K562 (cell line): Measurements from ENCODE around the gene CSTPP1. TPM values are rescaled to one million over a fixed set of nuclear protein-coding genes. Genes with fewer than 3 reads are reported as not detected.

ENCODE experiments used
- ARID2 ChIP-seq: fragments of 450-650 bp; IDR thresholded peaks from 2 replicates; pipeline ENCODE4 v1.6.1; 2017; ENCODE audit warnings: antibody characterized with exemption, mild to moderate bottlenecking
- BRF2 ChIP-seq: IDR thresholded peaks from 3 replicates; pipeline ENCODE4 v1.6.1; 2011; ENCODE audit warnings: borderline replicate concordance, mild to moderate bottlenecking; ENCODE audit not compliant: insufficient read length, insufficient read depth
- CTCFL ChIP-seq: IDR thresholded peaks from 2 replicates; pipeline ENCODE4 v1.6.1; 2011; ENCODE audit warnings: borderline replicate concordance, low read depth, mild to moderate bottlenecking, moderate library complexity, low read length; ENCODE audit not compliant: insufficient read depth, poor library complexity, severe bottlenecking
- EGR1 ChIP-seq: fragments of 450-650 bp; conservative IDR thresholded peaks from 2 replicates; pipeline ENCODE4 v1.6.1; 2017; ENCODE audit warnings: mild to moderate bottlenecking
- JUND ChIP-seq, 2 experiments: IDR thresholded peaks; 2 replicates in 1 of 2; 3 replicates in 1 of 2; pipeline ENCODE4 v1.6.1; 2011; ENCODE audit warnings: borderline replicate concordance in 2 of 2, low read depth in 2 of 2, low read length in 2 of 2, improper control_type of control experiment in 1 of 2, missing biosample characterization in 1 of 2, missing genetic modification characterization in 1 of 2, missing genetic modification reagents in 1 of 2
- NFYB ChIP-seq: IDR thresholded peaks from 2 replicates; pipeline ENCODE4 v1.6.1; 2011; ENCODE audit warnings: mild to moderate bottlenecking, moderate library complexity; ENCODE audit not compliant: insufficient read length; ENCODE audit errors: extremely low read depth
- RBM17 ChIP-seq: fragments of 200-400 bp; formaldehyde crosslinking; IDR thresholded peaks from 2 replicates; pipeline ENCODE4 v1.6.1; 2017; ENCODE audit warnings: low read depth, mild to moderate bottlenecking, low read length, borderline replicate concordance
- SMC3 ChIP-seq: conservative IDR thresholded peaks from 2 replicates; pipeline ENCODE4 v1.6.1; 2011; ENCODE audit warnings: low read depth, low read length, improper control_type of control experiment; ENCODE audit not compliant: insufficient read depth
- STAG1 ChIP-seq: sonication (generic); formaldehyde crosslinking; IDR thresholded peaks from 2 replicates; pipeline ENCODE4 v1.5.0; 2020; ENCODE audit warnings: missing genetic modification reagents, borderline replicate concordance
- ZBTB1 ChIP-seq: sonication (generic); formaldehyde crosslinking; IDR thresholded peaks from 2 replicates; pipeline ENCODE4 v1.8.1; 2023; ENCODE audit warnings: missing genetic modification reagents, low read depth, mild to moderate bottlenecking, borderline replicate concordance
- ZNF347 ChIP-seq: fragments of 450-650 bp; formaldehyde crosslinking; IDR thresholded peaks from 2 replicates; pipeline ENCODE4 v1.4.0; 2020; ENCODE audit warnings: low read depth, mild to moderate bottlenecking, moderate library complexity
- ZNF408 ChIP-seq: fragments of 250-450 bp; sonication (Bioruptor Pico); IDR thresholded peaks from 2 replicates; pipeline ENCODE4 v1.4.0; 2020; ENCODE audit warnings: low read depth, mild to moderate bottlenecking, moderate library complexity
- ZNF445 ChIP-seq: fragments of 250-450 bp; sonication (Bioruptor Pico); IDR thresholded peaks from 2 replicates; pipeline ENCODE4 v1.4.0; 2020; ENCODE audit warnings: low read depth, mild to moderate bottlenecking, moderate library complexity
- ZNF696 ChIP-seq: fragments of 250-450 bp; sonication (Bioruptor Pico); conservative IDR thresholded peaks from 2 replicates; pipeline ENCODE4 v1.4.0; 2020; ENCODE audit warnings: mild to moderate bottlenecking, moderate library complexity
- ZSCAN29 ChIP-seq: fragments of 450-650 bp; IDR thresholded peaks from 2 replicates; pipeline ENCODE4 v1.6.1; 2017
- polyA plus RNA-seq, 8 experiments: library from polyadenylated mRNA; depleted of rRNA in 4 of 8; stranded (reverse) in 5 of 8; unstranded in 3 of 8; fragments of >200 nt; fragmentation: Nextera tagmentation in 2 of 8; fragmentation: Illumina TruSeq in 1 of 8; extraction: Ambion mirVana in 2 of 8; extraction: Trizol in 1 of 8; gene quantifications; 2 replicates each; pipeline versions ENCODE4 v1.2.1 to v1.2.3, GENCODE V29; 2011 to 2014; ENCODE audit warnings: inconsistent platforms in 1 of 8, missing spikeins in 1 of 8
- total RNA-seq, 7 experiments: library from RNA; depleted of rRNA in 6 of 7; stranded (reverse); fragments of >200 nt in 6 of 7; fragmentation: Illumina TruSeq in 2 of 7; extraction: Trizol in 2 of 7; gene quantifications; 2 replicates each; pipeline versions ENCODE4 v1.2.1 to v1.2.3, GENCODE V29; 2011 to 2021; ENCODE audit warnings: low replicate concordance in 1 of 7
- TF ChIP-seq, protein P1 (sequence below): sonication (generic); formaldehyde crosslinking; IDR thresholded peaks from 2 replicates; pipeline ENCODE4 v1.8.0; 2022; ENCODE audit warnings: mild to moderate bottlenecking, missing genetic modification reagents
- TF ChIP-seq, protein P2 (sequence below): fragments of 250-450 bp; sonication (Bioruptor Pico); IDR thresholded peaks from 2 replicates; pipeline ENCODE4 v1.8.0; 2021; ENCODE audit warnings: moderate library complexity, mild to moderate bottlenecking, inconsistent platforms
- TF ChIP-seq, protein P3 (sequence below): fragments of 450-650 bp; conservative IDR thresholded peaks from 2 replicates; pipeline ENCODE4 v1.6.1; 2016; ENCODE audit warnings: missing genetic modification characterization, low read depth, mild to moderate bottlenecking, missing compliant biosample characterization, moderate library complexity

The CSTPP1 gene
- total and polyA plus RNA-seq, 9 of the 15 experiments (the other 6 are each of a cell fraction or from before 2014, with no cell fraction given), result 6.5 to 17.8 (median 9.2) TPM

GRCh38 chr11:46889689-46890475 is 46.7 kb upstream of the CSTPP1 start (continued):
- TF ChIP-seq EGR1 (no peak), ZBTB1 (CRISPR knock-in tag) (no peak), CTCFL (no peak), NFYB (no peak), ZSCAN29 (no peak), ZNF347 (CRISPR knock-in tag) (no peak), STAG1 (CRISPR knock-in tag) (peak; percentile 94), RBM17 (no peak), SMC3 (peak; percentile 97), ZNF408 (CRISPR knock-in tag) (no peak), BRF2 (no peak), JUND (IDR thresholded peaks at IDR 0.05; ENCODE audit: borderline replicate concordance, low read depth, low read length) (peak; percentile 54; the same call in 1 of the 2 replicates), JUND (tag; IDR thresholded peaks at IDR 0.05; ENCODE audit: borderline replicate concordance, low read depth, low read length) (no peak), ARID2 (peak; percentile 73; the same call in 1 of the 2 replicates), ZNF445 (CRISPR knock-in tag) (no peak), ZNF696 (CRISPR knock-in tag) (no peak)
- TF ChIP-seq, protein P1, sequence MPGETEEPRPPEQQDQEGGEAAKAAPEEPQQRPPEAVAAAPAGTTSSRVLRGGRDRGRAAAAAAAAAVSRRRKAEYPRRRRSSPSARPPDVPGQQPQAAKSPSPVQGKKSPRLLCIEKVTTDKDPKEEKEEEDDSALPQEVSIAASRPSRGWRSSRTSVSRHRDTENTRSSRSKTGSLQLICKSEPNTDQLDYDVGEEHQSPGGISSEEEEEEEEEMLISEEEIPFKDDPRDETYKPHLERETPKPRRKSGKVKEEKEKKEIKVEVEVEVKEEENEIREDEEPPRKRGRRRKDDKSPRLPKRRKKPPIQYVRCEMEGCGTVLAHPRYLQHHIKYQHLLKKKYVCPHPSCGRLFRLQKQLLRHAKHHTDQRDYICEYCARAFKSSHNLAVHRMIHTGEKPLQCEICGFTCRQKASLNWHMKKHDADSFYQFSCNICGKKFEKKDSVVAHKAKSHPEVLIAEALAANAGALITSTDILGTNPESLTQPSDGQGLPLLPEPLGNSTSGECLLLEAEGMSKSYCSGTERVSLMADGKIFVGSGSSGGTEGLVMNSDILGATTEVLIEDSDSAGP, result no peak
- TF ChIP-seq, protein P2, sequence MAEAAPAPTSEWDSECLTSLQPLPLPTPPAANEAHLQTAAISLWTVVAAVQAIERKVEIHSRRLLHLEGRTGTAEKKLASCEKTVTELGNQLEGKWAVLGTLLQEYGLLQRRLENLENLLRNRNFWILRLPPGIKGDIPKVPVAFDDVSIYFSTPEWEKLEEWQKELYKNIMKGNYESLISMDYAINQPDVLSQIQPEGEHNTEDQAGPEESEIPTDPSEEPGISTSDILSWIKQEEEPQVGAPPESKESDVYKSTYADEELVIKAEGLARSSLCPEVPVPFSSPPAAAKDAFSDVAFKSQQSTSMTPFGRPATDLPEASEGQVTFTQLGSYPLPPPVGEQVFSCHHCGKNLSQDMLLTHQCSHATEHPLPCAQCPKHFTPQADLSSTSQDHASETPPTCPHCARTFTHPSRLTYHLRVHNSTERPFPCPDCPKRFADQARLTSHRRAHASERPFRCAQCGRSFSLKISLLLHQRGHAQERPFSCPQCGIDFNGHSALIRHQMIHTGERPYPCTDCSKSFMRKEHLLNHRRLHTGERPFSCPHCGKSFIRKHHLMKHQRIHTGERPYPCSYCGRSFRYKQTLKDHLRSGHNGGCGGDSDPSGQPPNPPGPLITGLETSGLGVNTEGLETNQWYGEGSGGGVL (CRISPR knock-in tag), result no peak
- TF ChIP-seq, protein P3, sequence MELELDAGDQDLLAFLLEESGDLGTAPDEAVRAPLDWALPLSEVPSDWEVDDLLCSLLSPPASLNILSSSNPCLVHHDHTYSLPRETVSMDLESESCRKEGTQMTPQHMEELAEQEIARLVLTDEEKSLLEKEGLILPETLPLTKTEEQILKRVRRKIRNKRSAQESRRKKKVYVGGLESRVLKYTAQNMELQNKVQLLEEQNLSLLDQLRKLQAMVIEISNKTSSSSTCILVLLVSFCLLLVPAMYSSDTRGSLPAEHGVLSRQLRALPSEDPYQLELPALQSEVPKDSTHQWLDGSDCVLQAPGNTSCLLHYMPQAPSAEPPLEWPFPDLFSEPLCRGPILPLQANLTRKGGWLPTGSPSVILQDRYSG, result no peak
